Measurements from ENCODE around the gene PET117.

GRCh38 chr20:18166950-18167349, 29.3 kb downstream of the PET117 start:
- TF ChIP-seq, protein P1, sequence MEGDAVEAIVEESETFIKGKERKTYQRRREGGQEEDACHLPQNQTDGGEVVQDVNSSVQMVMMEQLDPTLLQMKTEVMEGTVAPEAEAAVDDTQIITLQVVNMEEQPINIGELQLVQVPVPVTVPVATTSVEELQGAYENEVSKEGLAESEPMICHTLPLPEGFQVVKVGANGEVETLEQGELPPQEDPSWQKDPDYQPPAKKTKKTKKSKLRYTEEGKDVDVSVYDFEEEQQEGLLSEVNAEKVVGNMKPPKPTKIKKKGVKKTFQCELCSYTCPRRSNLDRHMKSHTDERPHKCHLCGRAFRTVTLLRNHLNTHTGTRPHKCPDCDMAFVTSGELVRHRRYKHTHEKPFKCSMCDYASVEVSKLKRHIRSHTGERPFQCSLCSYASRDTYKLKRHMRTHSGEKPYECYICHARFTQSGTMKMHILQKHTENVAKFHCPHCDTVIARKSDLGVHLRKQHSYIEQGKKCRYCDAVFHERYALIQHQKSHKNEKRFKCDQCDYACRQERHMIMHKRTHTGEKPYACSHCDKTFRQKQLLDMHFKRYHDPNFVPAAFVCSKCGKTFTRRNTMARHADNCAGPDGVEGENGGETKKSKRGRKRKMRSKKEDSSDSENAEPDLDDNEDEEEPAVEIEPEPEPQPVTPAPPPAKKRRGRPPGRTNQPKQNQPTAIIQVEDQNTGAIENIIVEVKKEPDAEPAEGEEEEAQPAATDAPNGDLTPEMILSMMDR (IDR thresholded peaks at IDR 0.05), result no peak
- no peak for TF ChIP-seq POLR2A (IDR thresholded peaks at IDR 0.05)
